Activated naive CD4-positive, alpha-beta T cell treated with anti-CD3 and anti-CD28 coated beads for 36 hours (primary cell): ENCODE measurements around the gene ZER1. TPM values are rescaled to one million over a fixed set of nuclear protein-coding genes. Genes with fewer than 3 reads are reported as not detected.
"Not testable (repeated sequence)": the region's sequence is repeated elsewhere in the genome, so short reads cannot be mapped to it uniquely, and the experiment has no call there.

Experiments used
- CTCF ChIA-PET: fragments of 350-600 bp; sonication (Branson Sonifier 250); formaldehyde crosslinking; loops from one replicate; lab custom pipeline; 2021; ENCODE audit warnings: antibody characterized with exemption; lab: Charles Lee
- DNase-seq: peaks from one replicate; pipeline ENCODE4 v3.0.0-alpha.2; 2020
- H3K27ac Mint-ChIP-seq: one replicate; pipeline ENCODE4 v1.8.0; 2021; ENCODE audit warnings: mild to moderate bottlenecking, mixed read lengths
- H3K27me3 Mint-ChIP-seq: one replicate; pipeline ENCODE4 v1.8.0; 2021; ENCODE audit warnings: low read depth, mixed read lengths
- H3K36me3 Mint-ChIP-seq: one replicate; pipeline ENCODE4 v1.8.0; 2021; ENCODE audit warnings: low read depth, mixed read lengths
- H3K4me1 Mint-ChIP-seq: one replicate; pipeline ENCODE4 v1.8.0; 2021; ENCODE audit warnings: low read depth, mixed read lengths
- H3K4me3 Mint-ChIP-seq: one replicate; pipeline ENCODE4 v1.8.0; 2021; ENCODE audit warnings: mild to moderate bottlenecking, moderate library complexity, mixed read lengths
- H3K9me3 Mint-ChIP-seq: one replicate; pipeline ENCODE4 v1.8.0; 2021; ENCODE audit warnings: mixed read lengths
- intact Hi-C: fragments of 100-400 bp; cut with micrococcal nuclease; formaldehyde crosslinking; loops from one replicate; pipeline ENCODE4 v1.15.1; 2023
- total RNA-seq, 2 experiments: library from RNA; stranded (reverse); gene quantifications; one replicate each; pipeline ENCODE4 v1.2.3, GENCODE V29; 2021

ZER1 gene
- total RNA-seq, 2 experiments from 2014 or later = 9.9 to 11.0 TPM

DNA sequence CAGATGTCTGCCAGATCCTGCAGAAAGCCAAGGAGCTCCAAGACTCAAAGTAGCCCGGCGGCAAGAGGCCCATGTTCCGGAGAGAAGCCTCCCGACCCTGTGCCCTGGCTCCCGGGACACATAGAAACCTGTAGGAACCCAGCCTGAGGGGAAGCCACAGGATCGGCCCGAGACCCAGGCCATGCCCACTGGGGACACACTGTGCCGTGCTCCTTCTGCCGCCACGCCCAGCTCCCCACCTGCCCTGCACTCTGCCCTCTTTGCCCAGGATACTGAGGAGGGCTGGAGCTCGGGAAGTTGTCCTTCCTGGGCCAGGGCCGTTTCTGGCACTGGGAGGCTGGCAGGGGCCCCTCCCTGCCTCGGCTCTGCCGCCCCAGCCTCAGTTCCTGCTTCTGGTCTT, 36.1 kb upstream of the ZER1 start:
- DNase-seq = no peak
- H3K27me3 Mint-ChIP-seq = no peaks in the 10 kb centered on the region
- H3K36me3 Mint-ChIP-seq = peaks cover 5% of the 10 kb centered on the region
- no peaks in the 10 kb centered on the region for H3K4me1 Mint-ChIP-seq
- CTCF ChIA-PET = interaction anchor here (1.0 kb wide), 1 partner anchor 11 kb away, joined by 4 read pairs; no protein-coding TSS in a partner anchor
- intact Hi-C loops = no loop called here
- no peak overlapping the region for H3K27ac Mint-ChIP-seq
- no peak overlapping the region for H3K4me3 Mint-ChIP-seq
- H3K9me3 Mint-ChIP-seq = no peaks in the 10 kb centered on the region

DNA sequence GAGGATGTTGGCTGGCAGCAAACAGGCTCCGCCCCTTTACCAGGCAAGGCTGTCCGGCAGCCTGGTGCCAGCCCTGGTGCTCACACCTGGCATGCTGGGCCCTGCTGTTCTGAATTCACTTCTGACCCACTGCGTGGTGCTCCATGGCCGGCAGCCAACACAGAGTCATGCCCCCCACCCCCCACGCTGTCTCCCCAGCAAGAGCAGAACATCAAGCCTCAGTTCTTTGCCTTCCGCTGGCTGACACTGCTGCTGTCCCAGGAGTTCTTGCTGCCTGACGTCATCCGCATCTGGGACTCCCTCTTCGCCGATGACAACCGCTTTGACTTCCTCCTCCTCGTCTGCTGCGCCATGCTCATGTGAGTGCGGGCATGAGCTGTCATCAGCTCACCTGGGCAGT, 33.9 kb upstream of the ZER1 start:
- Mint-ChIP-seq H3K4me3 (no peak overlapping the region), H3K27ac (no peak overlapping the region), H3K36me3 (peaks cover 5% of the 10 kb centered on the region), H3K4me1 (no peaks in the 10 kb centered on the region), H3K27me3 (no peaks in the 10 kb centered on the region), H3K9me3 (no peaks in the 10 kb centered on the region)
- CTCF ChIA-PET = interaction anchor here (1.0 kb wide), 1 partner anchor 41 kb away, joined by 3 read pairs; no protein-coding TSS in a partner anchor
- intact Hi-C loops = no loop called here
- DNase-seq = no peak

GRCh38 chr9:128802482-128802881, 30.8 kb upstream of the ZER1 start:
- H3K27ac Mint-ChIP-seq = no peak overlapping the region
- no peak overlapping the region for H3K4me3 Mint-ChIP-seq
- intact Hi-C loops = no loop called here
- no peaks in the 10 kb centered on the region for H3K27me3 Mint-ChIP-seq
- peaks cover 5% of the 10 kb centered on the region for H3K36me3 Mint-ChIP-seq
- H3K4me1 Mint-ChIP-seq = no peaks in the 10 kb centered on the region
- CTCF ChIA-PET = no interaction called here
- no peaks in the 10 kb centered on the region for H3K9me3 Mint-ChIP-seq
- DNase-seq = no peak

GRCh38 chr9:128800061-128800460, 28.3 kb upstream of the ZER1 start:
- CTCF ChIA-PET = no interaction called here
- peaks cover 7% of the 10 kb centered on the region for H3K36me3 Mint-ChIP-seq
- no peaks in the 10 kb centered on the region for H3K4me1 Mint-ChIP-seq
- no peak for DNase-seq
- no peak overlapping the region for H3K4me3 Mint-ChIP-seq
- no peak overlapping the region for H3K27ac Mint-ChIP-seq
- H3K9me3 Mint-ChIP-seq = no peaks in the 10 kb centered on the region
- intact Hi-C loops = no loop called here
- no peaks in the 10 kb centered on the region for H3K27me3 Mint-ChIP-seq

DNA sequence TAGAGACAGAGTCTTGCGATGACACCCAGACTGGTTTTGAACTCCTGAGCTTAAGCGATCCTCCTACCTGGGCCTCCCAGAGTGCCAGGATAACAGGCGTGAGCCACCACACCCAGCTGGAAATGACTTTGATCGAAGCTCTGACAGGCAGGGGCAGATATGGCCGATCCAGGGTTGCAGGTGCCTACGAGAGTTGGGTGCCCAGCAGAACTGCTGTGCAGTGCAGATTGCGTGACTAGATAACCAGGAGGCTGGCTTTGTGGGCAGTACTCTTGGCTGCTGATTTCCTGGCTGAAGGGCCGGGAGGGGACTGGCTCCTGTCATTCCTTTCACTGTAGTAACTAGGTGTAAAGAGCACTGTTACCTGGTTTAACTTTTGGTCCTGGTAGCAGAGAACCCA, 27.2 kb upstream of the ZER1 start:
- CTCF ChIA-PET = no interaction called here
- intact Hi-C loops = no loop called here
- peaks cover under 1% of the 10 kb centered on the region for H3K4me1 Mint-ChIP-seq
- H3K36me3 Mint-ChIP-seq = peaks cover 7% of the 10 kb centered on the region
- no peak overlapping the region for H3K27ac Mint-ChIP-seq
- H3K27me3 Mint-ChIP-seq = no peaks in the 10 kb centered on the region
- no peak overlapping the region for H3K4me3 Mint-ChIP-seq
- no peaks in the 10 kb centered on the region for H3K9me3 Mint-ChIP-seq
- DNase-seq = no peak

DNA sequence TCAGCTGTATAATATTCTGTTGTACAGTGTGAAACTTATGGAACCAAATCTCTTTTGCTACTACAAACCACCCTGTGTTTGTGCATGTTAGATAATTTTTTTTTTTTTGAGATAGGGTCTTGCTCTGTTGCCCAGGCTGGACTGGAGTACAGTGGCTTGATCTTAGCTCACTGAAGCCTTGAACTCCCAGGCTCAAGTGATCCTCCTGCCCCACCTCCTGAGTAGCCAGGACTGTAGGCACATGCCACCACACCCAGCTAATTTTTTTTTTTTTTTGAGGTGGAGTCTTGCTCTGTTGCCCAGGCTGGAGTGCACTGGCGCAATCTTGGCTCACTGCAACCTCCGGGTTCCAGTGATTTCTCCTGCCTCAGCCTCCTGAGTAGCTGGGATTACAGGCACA, 23.2 kb upstream of the ZER1 start:
- DNase-seq, H3K27me3 Mint-ChIP-seq, H3K36me3 Mint-ChIP-seq, H3K4me1 Mint-ChIP-seq, H3K27ac Mint-ChIP-seq, H3K4me3 Mint-ChIP-seq, CTCF ChIA-PET, intact Hi-C loops, H3K9me3 Mint-ChIP-seq: not testable (repeated sequence)

GRCh38 chr9:128792978-128793686, 21.4 kb upstream of the ZER1 start:
- Mint-ChIP-seq H3K4me1 (peaks cover 19% of the 10 kb centered on the region), H3K36me3 (peaks cover 4% of the 10 kb centered on the region), H3K4me3 (no peak overlapping the region), H3K27me3 (no peaks in the 10 kb centered on the region), H3K27ac (peak overlapping the region; percentile 5), H3K9me3 (no peaks in the 10 kb centered on the region)
- intact Hi-C loops = no loop called here
- CTCF ChIA-PET = interaction anchor here (0.6 kb wide), 1 partner anchor 353 kb away, joined by 3 read pairs; no protein-coding TSS in a partner anchor
- no peak for DNase-seq

DNA sequence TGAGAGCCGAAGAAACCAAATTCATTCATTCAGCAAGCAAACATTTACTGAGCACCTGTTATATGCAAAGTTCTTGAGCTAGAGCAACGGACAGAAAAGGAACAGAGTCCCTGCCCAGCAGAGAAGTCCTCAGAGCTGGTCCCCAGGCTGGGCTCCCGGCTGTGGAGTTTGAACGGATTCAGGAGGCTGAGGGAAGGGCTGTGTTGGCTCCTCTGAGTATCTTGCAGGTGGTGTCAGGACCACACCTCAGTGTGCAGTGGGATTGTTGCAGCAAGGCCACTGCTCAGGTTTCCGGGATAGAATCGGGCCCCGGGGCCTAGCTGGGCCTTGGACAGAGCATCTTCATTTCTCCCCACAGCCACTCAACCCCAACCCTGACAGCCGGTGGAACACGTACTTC, 20.4 kb upstream of the ZER1 start:
- H3K27ac Mint-ChIP-seq = no peak overlapping the region
- CTCF ChIA-PET = no interaction called here
- no peak overlapping the region for H3K4me3 Mint-ChIP-seq
- no peak for DNase-seq
- H3K27me3 Mint-ChIP-seq = no peaks in the 10 kb centered on the region
- H3K9me3 Mint-ChIP-seq = no peaks in the 10 kb centered on the region
- intact Hi-C loops = no loop called here
- peaks cover 25% of the 10 kb centered on the region for H3K4me1 Mint-ChIP-seq
- H3K36me3 Mint-ChIP-seq = peaks cover 3% of the 10 kb centered on the region

GRCh38 chr9:128790536-128790935, 18.8 kb upstream of the ZER1 start:
- H3K27ac Mint-ChIP-seq = no peak overlapping the region
- H3K4me3 Mint-ChIP-seq = no peak overlapping the region
- no peaks in the 10 kb centered on the region for H3K9me3 Mint-ChIP-seq
- intact Hi-C loops = no loop called here
- no peak for DNase-seq
- H3K36me3 Mint-ChIP-seq = peaks cover 2% of the 10 kb centered on the region
- H3K4me1 Mint-ChIP-seq = peaks cover 25% of the 10 kb centered on the region
- CTCF ChIA-PET = no interaction called here
- H3K27me3 Mint-ChIP-seq = no peaks in the 10 kb centered on the region

- intact Hi-C loops = loop anchor here (5.0 kb wide), 3 partner anchors 66 to 236 kb away; partner anchors contain the start of genes DYNC2I2, SPTAN1 and ZDHHC12
- CTCF ChIA-PET = interaction anchor here (0.6 to 1.9 kb wide), 4 partner anchors 17 to 165 kb away, joined by 3 to 5 read pairs (median 3); partner anchors contain the start of genes ENDOG and ZDHHC12
- H3K4me1 Mint-ChIP-seq = peaks cover 26% of the 10 kb centered on the region
- no peaks in the 10 kb centered on the region for H3K27me3 Mint-ChIP-seq
- H3K4me3 Mint-ChIP-seq = peak overlapping the region; percentile 90
- peak overlapping the region; percentile 81 for H3K27ac Mint-ChIP-seq
- no peaks in the 10 kb centered on the region for H3K36me3 Mint-ChIP-seq
- H3K9me3 Mint-ChIP-seq = no peaks in the 10 kb centered on the region
- DNase-seq = no peak
Measured at GRCh38 chr9:128788445-128788844, 16.7 kb upstream of the ZER1 start.

DNA sequence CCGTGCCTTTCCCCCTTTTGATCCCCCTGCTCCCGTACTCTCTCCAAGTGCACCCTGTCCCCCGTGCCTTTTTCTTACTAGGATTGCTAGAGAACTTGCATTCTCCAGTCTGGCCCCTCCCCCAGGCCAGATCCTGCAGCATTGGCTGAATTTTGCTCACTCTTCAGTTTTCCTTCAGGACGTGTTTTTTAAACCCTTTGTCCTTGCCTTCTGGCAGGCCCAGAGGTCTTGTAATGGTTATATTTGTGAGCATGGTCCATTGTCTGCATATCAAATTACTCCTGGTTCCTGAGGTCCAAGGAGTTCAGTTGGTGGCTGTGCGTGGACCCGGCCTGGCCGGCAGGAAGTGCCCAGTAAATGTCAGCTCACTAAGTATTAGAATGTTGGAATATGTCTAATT, 15.9 kb upstream of the ZER1 start:
- H3K27ac Mint-ChIP-seq = peak overlapping the region; percentile 81
- H3K27me3 Mint-ChIP-seq = no peaks in the 10 kb centered on the region
- peak overlapping the region; percentile 90 for H3K4me3 Mint-ChIP-seq
- H3K36me3 Mint-ChIP-seq = no peaks in the 10 kb centered on the region
- H3K4me1 Mint-ChIP-seq = peaks cover 27% of the 10 kb centered on the region
- no peaks in the 10 kb centered on the region for H3K9me3 Mint-ChIP-seq
- peak; percentile 20 for DNase-seq
- intact Hi-C loops = loop anchor here (1.0 to 5.0 kb wide), 5 partner anchors 15 to 416 kb away; partner anchors contain the start of genes DYNC2I2, SPTAN1, URM1 and ZDHHC12
- CTCF ChIA-PET = interaction anchor here (1.9 kb wide), 1 partner anchor 30 kb away, joined by 5 read pairs; the partner anchor contains the start of gene ENDOG

DNA sequence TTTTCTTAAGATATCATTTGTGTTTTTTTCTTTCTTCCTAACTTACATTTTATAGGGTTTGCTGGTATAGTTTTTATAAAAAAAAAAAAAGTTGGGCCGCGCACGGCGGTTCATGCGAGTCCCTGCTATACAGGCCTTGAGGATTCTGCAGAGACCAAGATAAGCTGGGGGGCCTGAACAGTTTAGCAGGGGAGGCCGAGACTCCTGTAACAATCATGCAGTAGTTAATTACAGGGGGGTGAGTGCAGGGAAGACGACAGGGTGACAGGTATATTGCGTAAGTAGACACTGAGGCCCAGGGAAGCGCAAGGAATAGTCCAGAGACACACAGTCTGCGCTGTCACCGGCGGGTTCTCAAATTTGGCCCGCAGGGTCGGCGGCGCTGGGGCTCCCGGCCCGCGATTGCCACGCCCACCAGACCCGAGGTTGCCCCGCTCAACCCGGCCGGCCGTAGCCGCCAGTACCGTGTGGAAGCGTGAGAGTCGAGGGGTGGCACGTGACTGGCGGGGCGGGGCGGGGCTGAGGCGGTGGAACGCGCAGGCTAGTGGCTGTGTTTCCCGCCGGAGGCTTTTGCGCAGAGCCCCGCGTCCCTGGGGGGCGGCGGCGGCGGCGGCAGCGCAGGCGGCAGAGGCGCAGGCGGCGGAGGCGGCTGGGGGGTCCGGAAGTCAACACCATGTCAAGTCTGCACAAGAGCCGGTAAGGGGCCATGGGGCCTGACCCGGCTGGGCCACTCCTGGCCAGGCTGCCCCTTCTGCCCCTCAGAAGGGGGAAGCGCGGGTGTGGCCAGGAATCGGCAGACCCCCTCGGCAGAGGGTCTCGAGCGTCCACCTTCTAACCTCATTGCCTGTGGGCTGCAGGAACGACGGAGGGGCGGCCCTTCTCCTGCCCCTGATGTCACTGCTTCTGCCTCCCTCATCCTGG, 15.2 kb upstream of the ZER1 start, which contains the start of gene TBC1D13:
TBC1D13 (plus strand) TSS at position 573 of the 921 bp plus-strand sequence; CDS start at position 674, 101 bp downstream.
- Mint-ChIP-seq H3K27me3 (no peaks in the 10 kb centered on the region), H3K9me3 (no peaks in the 10 kb centered on the region), H3K4me1 (peaks cover 26% of the 10 kb centered on the region), H3K36me3 (no peaks in the 10 kb centered on the region), H3K4me3 (peak within 1 kb of the TSS; percentile 90), H3K27ac (peak within 1 kb of the TSS; percentile 81)
- CTCF ChIA-PET = interaction anchor here (0.6 to 1.9 kb wide), 2 partner anchors 15 to 31 kb away, joined by 4 to 5 read pairs; partner anchors contain the start of gene ENDOG
- intact Hi-C loops = loop anchor here (1.0 to 5.0 kb wide), 5 partner anchors 15 to 416 kb away; partner anchors contain the start of genes DYNC2I2, SPTAN1, URM1 and ZDHHC12
- DNase-seq = peak; percentile 91
